H1 (cell line): Measurements from ENCODE around the gene RNU2-1. TPM values are rescaled to one million over a fixed set of nuclear protein-coding genes. Genes with fewer than 3 reads are reported as not detected.

Source experiments
- CTCF ChIA-PET: fragments of 300-600 bp; sonication (Branson Sonifier 250); formaldehyde crosslinking; loops from one replicate; lab custom pipeline; 2021; ENCODE audit not compliant: partially characterized antibody; lab: Charles Lee
- POLR2A ChIA-PET: fragments of 300-600 bp; sonication (Branson Sonifier 250); formaldehyde crosslinking; loops from one replicate; lab custom pipeline; 2021; ENCODE audit warnings: inconsistent platforms; ENCODE audit not compliant: partially characterized antibody; lab: Charles Lee
- DNase-seq, 2 experiments: peaks; one replicate each; pipeline versions ENCODE4 v3.0.0 to v3.0.0-alpha.2; 2010 to 2022; ENCODE audit warnings: low spot score in 2 of 2, low read depth in 1 of 2, mixed read lengths in 1 of 2
- FAIRE-seq: peaks from 2 replicates; lab custom pipeline; 2011; peaks lifted over from hg19 to GRCh38; lab: Jason Lieb, UNC
- H2AFZ ChIP-seq: 2 replicates; pipeline ENCODE4 v1.8.1; 2012; ENCODE audit warnings: low read length, inconsistent platforms
- H2AK5ac ChIP-seq: 2 replicates; pipeline ENCODE4 v1.6.1; 2013; ENCODE audit warnings: low read depth, low read length
- H2BK120ac ChIP-seq: replicated peaks from 2 replicates; pipeline ENCODE3; 2013; ENCODE audit warnings: low read depth, low read length, inconsistent platforms
- H2BK12ac ChIP-seq: 2 replicates; pipeline ENCODE4 v1.6.1; 2013; ENCODE audit warnings: low read depth, low read length
- H2BK15ac ChIP-seq: 2 replicates; pipeline ENCODE4 v1.6.1; 2013; ENCODE audit warnings: low read length
- H2BK20ac ChIP-seq: 2 replicates; pipeline ENCODE4 v1.6.1; 2013; ENCODE audit warnings: low read length
- H2BK5ac ChIP-seq: 2 replicates; pipeline ENCODE4 v1.6.1; 2013; ENCODE audit warnings: low read depth, low read length
- H3K14ac ChIP-seq: 2 replicates; pipeline ENCODE4 v1.6.1; 2013; ENCODE audit warnings: inconsistent platforms; ENCODE audit not compliant: insufficient read length
- H3K18ac ChIP-seq: 2 replicates; pipeline ENCODE4 v1.6.1; 2013; ENCODE audit warnings: low read length; ENCODE audit errors: extremely low read depth
- H3K23ac ChIP-seq: 2 replicates; pipeline ENCODE4 v1.6.1; 2013; ENCODE audit warnings: inconsistent platforms; ENCODE audit not compliant: insufficient read length
- H3K23me2 ChIP-seq: 2 replicates; pipeline ENCODE4 v1.6.1; 2013; ENCODE audit warnings: low read depth, low read length
- H3K27ac ChIP-seq: 2 replicates; pipeline ENCODE4 v1.6.1; 2011; ENCODE audit warnings: low read depth, low read length, inconsistent platforms
- H3K27me3 ChIP-seq, 4 experiments: replicated peaks in 1 of 4; 1 replicate in 1 of 4; 2 replicates in 3 of 4; pipeline versions ENCODE4 v1.6.1 to v1.8.1; 2011 to 2013; ENCODE audit warnings: low read length in 3 of 4, mild to moderate bottlenecking in 3 of 4, inconsistent platforms in 2 of 4, mixed read lengths in 2 of 4, moderate library complexity in 1 of 4; ENCODE audit not compliant: control insufficient read depth in 3 of 4, insufficient read depth in 3 of 4; ENCODE audit errors: extremely low read depth in 1 of 4
- H3K36me3 ChIP-seq, 4 experiments: 2 replicates each; pipeline versions ENCODE4 v1.6.1 to v1.8.1; 2011 to 2013; ENCODE audit warnings: mild to moderate bottlenecking in 4 of 4, low read length in 3 of 4, moderate library complexity in 2 of 4, control low read depth in 1 of 4, inconsistent platforms in 1 of 4; ENCODE audit not compliant: insufficient read depth in 4 of 4, control insufficient read depth in 2 of 4
- H3K4ac ChIP-seq: replicated peaks from 2 replicates; pipeline ENCODE3; 2013; ENCODE audit warnings: low read length, low read depth, mixed read lengths, inconsistent platforms; ENCODE audit not compliant: insufficient read length
- H3K4me1 ChIP-seq, 4 experiments: replicated peaks in 1 of 4; 1 replicate in 1 of 4; 2 replicates in 3 of 4; pipeline versions ENCODE4 v1.6.1 to v1.8.1; 2011 to 2013; ENCODE audit warnings: low read length in 3 of 4, inconsistent platforms in 2 of 4, mixed read lengths in 1 of 4; ENCODE audit not compliant: insufficient read depth in 4 of 4, control insufficient read depth in 3 of 4
- H3K4me2 ChIP-seq, 2 experiments: 2 replicates each; pipeline versions ENCODE4 v1.6.1 to v1.8.1; 2011 to 2013; ENCODE audit warnings: low read depth in 2 of 2, low read length in 2 of 2, control low read depth in 1 of 2, inconsistent platforms in 1 of 2, mild to moderate bottlenecking in 1 of 2; ENCODE audit not compliant: insufficient read depth in 1 of 2
- H3K4me3 ChIP-seq, 4 experiments: fragments of 200-600, 300-600 bp in 1 of 4; sonication (generic), shearing (Covaris generic), sonication (Bioruptor Twin) in 1 of 4; 2 replicates each; pipeline versions ENCODE4 v1.5.1 to v1.8.1; 2011 to 2016; ENCODE audit warnings: low read length in 4 of 4, low read depth in 3 of 4, control low read depth in 2 of 4, inconsistent platforms in 2 of 4, mild to moderate bottlenecking in 2 of 4, mixed read lengths in 1 of 4, moderate library complexity in 1 of 4; ENCODE audit not compliant: insufficient read depth in 2 of 4; ENCODE audit errors: extremely low read depth in 1 of 4
- H3K56ac ChIP-seq: replicated peaks from 2 replicates; pipeline ENCODE3; 2013; ENCODE audit warnings: low read depth, mild to moderate bottlenecking, mixed read lengths, low read length, inconsistent platforms; ENCODE audit not compliant: insufficient read length
- H3K79me1 ChIP-seq: 2 replicates; pipeline ENCODE4 v1.6.1; 2013; ENCODE audit warnings: low read depth, low read length, control low read depth
- H3K79me2 ChIP-seq, 2 experiments: 2 replicates each; pipeline versions ENCODE4 v1.6.1 to v1.8.1; 2012 to 2013; ENCODE audit warnings: low read length in 2 of 2, mild to moderate bottlenecking in 2 of 2, inconsistent platforms in 1 of 2; ENCODE audit not compliant: insufficient read depth in 2 of 2, control insufficient read depth in 1 of 2
- H3K9ac ChIP-seq, 4 experiments: replicated peaks in 1 of 4; 1 replicate in 1 of 4; 2 replicates in 3 of 4; pipeline versions ENCODE4 v1.6.1 to v1.8.1; 2011 to 2013; ENCODE audit warnings: low read depth in 3 of 4, low read length in 3 of 4, control low read depth in 2 of 4, mild to moderate bottlenecking in 2 of 4, moderate library complexity in 2 of 4, inconsistent platforms in 1 of 4; ENCODE audit errors: extremely low read depth in 1 of 4
- H3K9me3 ChIP-seq, 2 experiments: 2 replicates each; pipeline versions ENCODE4 v1.6.1 to v1.8.1; 2012 to 2013; ENCODE audit warnings: mild to moderate bottlenecking in 2 of 2, moderate library complexity in 2 of 2, control low read depth in 1 of 2, inconsistent platforms in 1 of 2, low read depth in 1 of 2, low read length in 1 of 2, mixed read lengths in 1 of 2; ENCODE audit not compliant: insufficient read depth in 2 of 2
- H4K20me1 ChIP-seq, 2 experiments: replicated peaks in 1 of 2; 2 replicates each; pipeline versions ENCODE3 to v1.8.1; 2011 to 2013; ENCODE audit warnings: inconsistent platforms in 2 of 2, low read length in 2 of 2, mild to moderate bottlenecking in 1 of 2; ENCODE audit not compliant: insufficient read depth in 2 of 2, control insufficient read depth in 1 of 2
- H4K5ac ChIP-seq: 2 replicates; pipeline ENCODE4 v1.6.1; 2013; ENCODE audit warnings: low read length, low read depth, mixed read lengths, inconsistent platforms; ENCODE audit not compliant: insufficient read length
- H4K8ac ChIP-seq: 2 replicates; pipeline ENCODE4 v1.8.0; 2013; ENCODE audit warnings: mild to moderate bottlenecking, moderate library complexity, low read length, inconsistent platforms; ENCODE audit not compliant: insufficient read depth; ENCODE audit errors: extremely low read depth
- H4K91ac ChIP-seq: replicated peaks from 2 replicates; pipeline ENCODE3; 2013; ENCODE audit warnings: low read length, mixed read lengths, inconsistent platforms; ENCODE audit not compliant: insufficient read length
- JUN ChIP-seq: IDR thresholded peaks from 2 replicates; pipeline ENCODE4 v1.6.1; 2011; ENCODE audit warnings: low read depth, mild to moderate bottlenecking, improper control_type of control experiment, low read length
- PHF8 ChIP-seq: fragments of 200-600 bp; sonication (generic); conservative IDR thresholded peaks from 2 replicates; pipeline ENCODE4 v1.7.1; 2012; ENCODE audit warnings: low read depth, mild to moderate bottlenecking, inconsistent platforms, low read length, moderate library complexity
- SIN3A ChIP-seq, 2 experiments: IDR thresholded peaks in 1 of 2; conservative IDR thresholded peaks in 1 of 2; 2 replicates each; pipeline ENCODE4 v1.6.1; 2011 to 2012; ENCODE audit warnings: low read length in 2 of 2, improper control_type of control experiment in 1 of 2, low read depth in 1 of 2, mild to moderate bottlenecking in 1 of 2
- WGBS, 2 experiments: shearing (Covaris generic) in 1 of 2; methylation state at CpG; one replicate each; pipeline versions ENCODE4 v1.1.6 to v1.1.7; 2013 to 2015; ENCODE audit warnings: low lambda C conversion rate in 2 of 2, mixed read lengths in 2 of 2, inconsistent platforms in 1 of 2, low coverage in 1 of 2, missing lambda C conversion rate in 1 of 2; ENCODE audit not compliant: insufficient replicate concordance in 2 of 2, insufficient coverage in 1 of 2, insufficient read length in 1 of 2; ENCODE audit errors: extremely low coverage in 1 of 2, missing lambda C conversion rate in 1 of 2; 5-methylcytosine and 5-hydroxymethylcytosine counted together
- polyA plus RNA-seq, 7 experiments: library from polyadenylated mRNA; depleted of rRNA in 3 of 7; stranded (reverse) in 5 of 7; unstranded in 2 of 7; fragments of >200 nt in 5 of 7; fragments of 200-250 nt in 2 of 7; gene quantifications; 1 replicate in 5 of 7; 2 replicates in 1 of 7; 4 replicates in 1 of 7; pipeline versions ENCODE4 v1.2.1 to v1.2.3, GENCODE V29; 2011 to 2013; ENCODE audit warnings: missing spikeins in 2 of 7, mixed read lengths in 2 of 7
- total RNA-seq: library from RNA; stranded (reverse); fragmentation: NEBNext Ultra II Directional; extraction: Animal tissue kit (Norgen Biotek cat#: 25700); gene quantifications from 2 replicates; pipeline ENCODE4 v1.2.1, GENCODE V29; 2021
- TF ChIP-seq, protein P1 (sequence below): IDR thresholded peaks from 2 replicates; pipeline ENCODE4 v1.6.1; 2011; ENCODE audit warnings: low read length, improper control_type of control experiment
- TF ChIP-seq, protein P2 (sequence below): IDR thresholded peaks from 2 replicates; pipeline ENCODE4 v1.6.1; 2012; ENCODE audit warnings: inconsistent platforms

The RNU2-1 gene
- total and polyA plus RNA-seq, 2 of the 8 experiments (the other 6 are each of a cell fraction or from before 2014, with no cell fraction given), result 2,508 TPM; not detected in 1

DNA sequence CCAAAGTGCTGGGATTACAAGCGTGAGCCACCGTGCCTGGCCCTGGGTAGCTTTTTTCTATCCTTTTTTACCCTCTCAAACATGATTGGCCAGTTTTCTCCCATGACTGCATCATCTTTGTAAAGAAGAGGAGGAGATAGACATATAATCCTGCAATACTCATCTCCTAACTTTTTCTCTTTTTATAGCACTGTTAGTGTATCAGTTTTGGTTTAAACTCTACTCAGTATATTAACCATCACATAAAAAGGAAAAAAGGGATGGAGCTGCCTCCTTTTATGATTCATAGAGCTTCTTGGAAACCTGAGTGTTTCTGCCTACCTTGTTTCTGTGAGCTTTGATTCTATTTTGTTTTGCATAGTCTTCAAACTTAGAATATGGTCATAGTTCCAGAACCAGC is 34.1 kb downstream of the RNU2-1 start:
- TF ChIP-seq, protein P1, sequence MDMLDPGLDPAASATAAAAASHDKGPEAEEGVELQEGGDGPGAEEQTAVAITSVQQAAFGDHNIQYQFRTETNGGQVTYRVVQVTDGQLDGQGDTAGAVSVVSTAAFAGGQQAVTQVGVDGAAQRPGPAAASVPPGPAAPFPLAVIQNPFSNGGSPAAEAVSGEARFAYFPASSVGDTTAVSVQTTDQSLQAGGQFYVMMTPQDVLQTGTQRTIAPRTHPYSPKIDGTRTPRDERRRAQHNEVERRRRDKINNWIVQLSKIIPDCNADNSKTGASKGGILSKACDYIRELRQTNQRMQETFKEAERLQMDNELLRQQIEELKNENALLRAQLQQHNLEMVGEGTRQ, result no peak
- TF ChIP-seq SIN3A (conservative IDR thresholded peaks at IDR 0.05 in 1 of 2, IDR thresholded peaks at IDR 0.05 in 1 of 2; ENCODE audit: low read depth in 1 of 2, low read length in 2 of 2) (no peak), PHF8 (no peak), JUN (no peak)
- TF ChIP-seq, protein P2, sequence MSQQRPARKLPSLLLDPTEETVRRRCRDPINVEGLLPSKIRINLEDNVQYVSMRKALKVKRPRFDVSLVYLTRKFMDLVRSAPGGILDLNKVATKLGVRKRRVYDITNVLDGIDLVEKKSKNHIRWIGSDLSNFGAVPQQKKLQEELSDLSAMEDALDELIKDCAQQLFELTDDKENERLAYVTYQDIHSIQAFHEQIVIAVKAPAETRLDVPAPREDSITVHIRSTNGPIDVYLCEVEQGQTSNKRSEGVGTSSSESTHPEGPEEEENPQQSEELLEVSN, result no peak
- no peak overlapping the region for H3K14ac ChIP-seq
- CTCF ChIA-PET, result interaction anchor here (0.5 to 2.7 kb wide), 8 partner anchors 13 to 380 kb away, joined by 3 to 14 read pairs (median 3); partner anchors contain the start of gene TMEM106A
- H2AK5ac ChIP-seq, result no peak overlapping the region
- no peak overlapping the region for H4K8ac ChIP-seq
- 86% methylated on average over 2 of the region's 2 CpGs; no CpG with 5 or more reads in 1 of the 2 experiments for WGBS, 2 experiments
- H3K27me3 ChIP-seq, result no peaks in the 10 kb centered on the region
- peaks cover 0 to 2% of the 10 kb centered on the region in 2 experiments for H4K20me1 ChIP-seq
- H3K4me2 ChIP-seq, result no peak overlapping the region
- H3K79me2 ChIP-seq, result no peaks in the 10 kb centered on the region
- H2BK20ac ChIP-seq, result no peak overlapping the region
- H3K56ac ChIP-seq, result no peak overlapping the region
- no peaks in the 10 kb centered on the region for H3K23me2 ChIP-seq
- H2BK12ac ChIP-seq, result no peak overlapping the region
- no peak overlapping the region for H2BK120ac ChIP-seq
- H3K79me1 ChIP-seq, result no peaks in the 10 kb centered on the region
- no peak overlapping the region for H2BK5ac ChIP-seq
- peaks cover 12 to 51% (median 32%) of the 10 kb centered on the region in 4 experiments for H3K36me3 ChIP-seq
- POLR2A ChIA-PET, result interaction anchor here (0.8 to 2.0 kb wide), 7 partner anchors 9 to 135 kb away, joined by 3 to 8 read pairs (median 4); partner anchors contain the start of gene TMEM106A
- H4K91ac ChIP-seq, result no peak overlapping the region
- H3K23ac ChIP-seq, result no peak overlapping the region
- no peaks in the 10 kb centered on the region for H3K4me1 ChIP-seq
- no peak overlapping the region for H3K4ac ChIP-seq
- H2BK15ac ChIP-seq, result no peak overlapping the region
- FAIRE-seq, result no peak
- no peak for DNase-seq
- H4K5ac ChIP-seq, result no peak overlapping the region
- H3K9me3 ChIP-seq, result no peaks in the 10 kb centered on the region
- H3K18ac ChIP-seq, result no peak overlapping the region
- no peak overlapping the region for H3K4me3 ChIP-seq
- H3K27ac ChIP-seq, result no peak overlapping the region
- no peak overlapping the region for H3K9ac ChIP-seq
- H2AFZ ChIP-seq, result no peak overlapping the region
